Inferior parietal cortex (tissue), 1 donor: ENCODE data around the gene HUWE1.
"Not testable (repeated sequence)": the region's sequence is repeated elsewhere in the genome, so short reads cannot be mapped to it uniquely, and the experiment has no call there.

Experiments used
- DNase-seq: peaks from one replicate; pipeline ENCODE4 v3.0.0-alpha.2; 2016; ENCODE audit errors: extremely low spot score

The HUWE1 gene, protein sequence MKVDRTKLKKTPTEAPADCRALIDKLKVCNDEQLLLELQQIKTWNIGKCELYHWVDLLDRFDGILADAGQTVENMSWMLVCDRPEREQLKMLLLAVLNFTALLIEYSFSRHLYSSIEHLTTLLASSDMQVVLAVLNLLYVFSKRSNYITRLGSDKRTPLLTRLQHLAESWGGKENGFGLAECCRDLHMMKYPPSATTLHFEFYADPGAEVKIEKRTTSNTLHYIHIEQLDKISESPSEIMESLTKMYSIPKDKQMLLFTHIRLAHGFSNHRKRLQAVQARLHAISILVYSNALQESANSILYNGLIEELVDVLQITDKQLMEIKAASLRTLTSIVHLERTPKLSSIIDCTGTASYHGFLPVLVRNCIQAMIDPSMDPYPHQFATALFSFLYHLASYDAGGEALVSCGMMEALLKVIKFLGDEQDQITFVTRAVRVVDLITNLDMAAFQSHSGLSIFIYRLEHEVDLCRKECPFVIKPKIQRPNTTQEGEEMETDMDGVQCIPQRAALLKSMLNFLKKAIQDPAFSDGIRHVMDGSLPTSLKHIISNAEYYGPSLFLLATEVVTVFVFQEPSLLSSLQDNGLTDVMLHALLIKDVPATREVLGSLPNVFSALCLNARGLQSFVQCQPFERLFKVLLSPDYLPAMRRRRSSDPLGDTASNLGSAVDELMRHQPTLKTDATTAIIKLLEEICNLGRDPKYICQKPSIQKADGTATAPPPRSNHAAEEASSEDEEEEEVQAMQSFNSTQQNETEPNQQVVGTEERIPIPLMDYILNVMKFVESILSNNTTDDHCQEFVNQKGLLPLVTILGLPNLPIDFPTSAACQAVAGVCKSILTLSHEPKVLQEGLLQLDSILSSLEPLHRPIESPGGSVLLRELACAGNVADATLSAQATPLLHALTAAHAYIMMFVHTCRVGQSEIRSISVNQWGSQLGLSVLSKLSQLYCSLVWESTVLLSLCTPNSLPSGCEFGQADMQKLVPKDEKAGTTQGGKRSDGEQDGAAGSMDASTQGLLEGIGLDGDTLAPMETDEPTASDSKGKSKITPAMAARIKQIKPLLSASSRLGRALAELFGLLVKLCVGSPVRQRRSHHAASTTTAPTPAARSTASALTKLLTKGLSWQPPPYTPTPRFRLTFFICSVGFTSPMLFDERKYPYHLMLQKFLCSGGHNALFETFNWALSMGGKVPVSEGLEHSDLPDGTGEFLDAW (N-terminal part only)

DNA sequence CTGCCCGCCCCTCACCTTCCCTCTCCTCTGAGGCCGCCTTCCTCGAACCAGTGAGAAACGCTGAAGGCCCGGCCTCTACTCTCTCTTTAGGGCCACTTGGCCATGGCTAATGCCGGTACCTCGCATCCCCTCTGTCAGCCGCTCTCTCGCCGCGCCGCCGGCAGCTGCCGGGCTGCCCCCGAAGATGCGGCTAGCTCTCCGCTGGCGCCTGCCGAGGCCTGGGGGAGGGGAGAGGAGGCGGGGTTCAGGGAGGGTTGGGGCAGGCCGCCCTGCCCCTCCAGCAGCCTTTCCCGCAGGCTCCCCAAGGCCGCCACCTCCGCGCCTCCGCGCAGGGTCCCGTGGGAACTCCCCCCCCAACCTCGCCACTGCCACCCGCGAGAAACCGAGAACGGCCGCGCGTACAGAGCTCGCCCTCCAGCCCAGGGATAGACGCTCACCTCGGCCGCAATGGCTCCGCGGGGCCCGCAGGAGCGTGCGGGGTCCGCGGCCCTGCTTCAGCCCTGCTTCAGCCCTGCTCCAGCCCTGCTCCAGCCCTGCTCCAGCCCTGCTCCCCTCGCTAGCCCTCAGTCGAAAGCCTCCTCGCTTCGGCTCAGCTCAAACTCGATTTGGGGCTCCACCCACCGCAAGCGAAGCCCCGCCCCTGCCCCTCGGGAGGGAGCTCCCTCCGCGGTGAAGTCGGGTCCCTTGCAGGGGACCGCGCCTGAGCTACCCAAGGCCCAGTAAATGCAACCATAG, at the start of gene HUWE1:
Gene HUWE1 (minus strand): TSS at position 569 of the 735 bp plus-strand sequence. CDS start 32,612 bp downstream, outside the sequence.
- DNase-seq = peak; percentile 61

DNA sequence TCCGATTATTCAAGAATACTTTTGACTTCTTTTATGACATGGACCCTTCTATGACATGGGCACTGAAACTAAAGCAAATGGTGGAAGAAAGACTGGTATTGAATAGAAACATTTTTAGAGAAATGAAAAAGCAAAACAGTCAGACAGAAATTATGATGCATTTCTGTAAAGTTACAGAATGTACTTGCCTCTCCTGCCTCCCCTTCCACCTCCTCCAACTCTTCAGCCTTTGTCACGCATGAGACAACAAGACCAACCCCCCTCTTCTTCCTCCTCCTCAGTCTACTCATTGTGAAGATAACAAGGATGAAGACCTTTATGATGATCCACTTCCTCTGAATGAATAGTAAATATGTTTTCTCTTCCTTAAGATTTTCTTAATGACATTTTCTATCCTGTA, 46.3 kb upstream of the HUWE1 start:
- DNase-seq = no peak

DNA sequence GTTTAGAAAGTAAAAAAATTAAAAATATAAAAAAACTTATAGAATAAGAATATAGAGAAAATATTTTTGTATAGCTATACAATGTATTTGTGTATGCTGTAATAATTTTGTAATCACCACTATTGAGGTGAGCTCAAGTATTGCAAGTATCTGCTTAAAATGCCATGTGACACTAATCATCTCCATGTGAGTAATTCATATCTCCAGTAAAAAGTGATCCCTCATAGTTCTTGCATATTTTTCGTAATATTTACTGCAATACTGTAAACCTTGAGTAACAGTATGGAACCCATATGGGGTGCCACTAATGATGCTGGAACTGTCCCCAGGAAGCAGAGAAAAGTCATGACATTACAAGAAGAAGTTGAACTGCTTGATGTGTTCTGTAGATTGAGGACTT, 43.2 kb upstream of the HUWE1 start:
- no peak for DNase-seq

DNA sequence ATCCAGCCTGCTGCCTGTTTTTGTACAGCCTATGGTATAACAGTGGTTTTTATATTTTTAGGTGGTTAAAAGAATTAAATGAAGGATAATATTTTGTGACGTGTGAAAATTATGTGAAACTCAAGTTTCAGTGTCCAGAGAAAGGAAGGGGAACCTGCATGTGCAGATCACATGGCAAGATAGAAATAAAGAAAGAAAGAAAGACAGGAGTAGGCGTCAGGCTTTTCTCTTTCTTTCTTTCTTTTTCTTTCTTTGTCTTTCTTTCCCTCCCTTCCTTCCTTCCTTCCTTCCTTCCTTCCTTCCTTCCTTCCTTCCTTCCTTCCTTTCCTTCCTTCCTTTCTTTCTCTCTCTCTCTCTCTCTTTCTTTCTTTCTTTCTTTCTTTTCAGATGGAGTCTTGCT, 42.0 kb upstream of the HUWE1 start:
- DNase-seq = no peak

DNA sequence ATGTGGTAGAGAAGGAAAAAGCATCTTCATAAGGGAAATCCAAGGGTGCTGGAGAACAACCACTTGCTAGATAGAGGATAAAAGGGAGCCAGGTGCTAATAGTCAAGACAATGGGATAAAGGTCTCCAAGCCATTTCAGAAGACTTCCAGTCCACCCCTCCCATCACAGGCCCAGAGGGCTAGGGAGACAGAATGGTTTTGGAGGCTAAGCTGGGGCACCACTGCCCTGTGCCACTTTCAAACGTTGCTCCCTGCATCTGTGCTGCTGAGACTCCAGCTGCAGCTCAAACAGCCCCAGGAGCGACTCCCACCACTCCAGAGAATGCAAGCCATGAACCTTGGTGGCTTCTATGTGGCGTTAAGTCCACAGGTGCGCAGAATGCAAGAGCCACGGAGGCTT, 38.4 kb upstream of the HUWE1 start:
- no peak for DNase-seq

DNA sequence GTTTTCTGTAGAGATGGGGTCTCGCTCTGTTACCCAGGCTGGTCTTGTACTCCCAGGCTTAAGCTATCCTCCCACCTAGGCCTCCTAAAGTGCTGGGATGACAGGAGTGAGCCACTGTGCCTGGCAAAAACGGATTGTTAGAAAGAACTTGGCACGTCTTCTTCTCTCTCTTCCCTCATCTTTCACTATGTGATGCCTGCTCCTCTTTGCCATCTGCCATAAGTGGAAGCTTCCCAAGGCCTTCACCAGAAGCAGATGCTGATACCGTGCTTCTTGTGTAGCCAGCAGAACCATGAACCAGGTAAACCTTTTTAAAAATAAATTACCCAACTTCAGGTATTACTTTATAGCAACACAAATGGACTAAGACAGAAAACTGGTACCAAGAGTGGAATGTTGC, 36.9 kb upstream of the HUWE1 start:
- no peak for DNase-seq

DNA sequence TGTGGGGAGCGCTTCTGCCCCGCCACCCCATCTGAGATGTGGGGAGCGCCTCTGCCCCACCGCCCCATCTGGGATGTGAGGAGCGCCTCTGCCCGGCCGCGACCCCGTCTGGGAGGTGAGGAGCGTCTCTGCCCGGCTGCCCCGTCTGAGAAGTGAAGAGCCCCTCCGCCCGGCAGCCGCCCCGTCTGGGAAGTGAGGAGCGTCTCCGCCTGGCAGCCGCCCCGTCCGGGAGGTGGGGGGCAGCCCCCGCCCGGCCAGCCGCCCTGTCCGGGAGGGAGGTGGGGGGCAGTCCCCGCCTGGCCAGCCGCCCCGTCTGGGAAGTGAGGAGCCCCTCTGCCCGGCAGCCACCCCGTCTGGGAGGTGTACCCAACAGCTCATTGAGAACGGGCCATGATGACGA, 35.1 kb upstream of the HUWE1 start:
- DNase-seq = not testable (repeated sequence)

DNA sequence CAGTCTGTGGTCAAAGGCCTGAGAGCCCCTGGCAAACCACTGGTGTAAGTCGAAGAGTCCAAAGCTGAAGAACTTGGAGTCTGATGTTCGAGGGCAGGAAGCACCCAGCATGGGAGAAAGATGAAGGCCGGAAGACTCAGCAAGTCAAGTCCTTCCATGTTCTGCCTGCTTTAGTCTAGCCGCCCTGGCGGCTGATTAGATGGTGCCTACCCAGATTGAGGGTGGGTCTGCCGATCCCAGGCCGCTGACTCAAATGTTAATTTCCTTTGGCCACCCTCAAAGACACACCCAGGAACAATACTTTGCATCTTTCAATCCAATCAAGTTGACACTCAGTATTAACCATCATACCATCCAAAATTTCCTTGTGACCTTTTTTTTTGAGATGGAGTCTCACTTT, 33.1 kb upstream of the HUWE1 start:
- not testable (repeated sequence) for DNase-seq

DNA sequence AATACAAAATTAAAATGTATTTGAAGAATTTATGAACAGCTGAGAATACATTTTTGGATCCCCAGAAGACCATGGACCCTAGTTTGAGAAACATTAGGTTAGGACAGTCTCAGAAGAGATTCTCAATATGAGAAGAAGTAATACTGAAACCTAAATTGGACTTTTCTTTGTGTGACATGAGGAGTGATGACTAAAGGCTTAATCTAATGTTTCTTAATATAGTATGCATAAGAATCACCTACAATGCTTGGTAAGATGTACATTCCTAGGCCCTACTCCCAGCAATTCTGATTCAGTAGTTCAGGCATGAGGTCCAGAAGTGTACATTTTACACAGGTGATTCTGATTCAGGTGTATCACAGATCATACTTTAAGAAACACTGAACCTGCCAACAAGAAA, 31.6 kb upstream of the HUWE1 start:
- DNase-seq = no peak

DNA sequence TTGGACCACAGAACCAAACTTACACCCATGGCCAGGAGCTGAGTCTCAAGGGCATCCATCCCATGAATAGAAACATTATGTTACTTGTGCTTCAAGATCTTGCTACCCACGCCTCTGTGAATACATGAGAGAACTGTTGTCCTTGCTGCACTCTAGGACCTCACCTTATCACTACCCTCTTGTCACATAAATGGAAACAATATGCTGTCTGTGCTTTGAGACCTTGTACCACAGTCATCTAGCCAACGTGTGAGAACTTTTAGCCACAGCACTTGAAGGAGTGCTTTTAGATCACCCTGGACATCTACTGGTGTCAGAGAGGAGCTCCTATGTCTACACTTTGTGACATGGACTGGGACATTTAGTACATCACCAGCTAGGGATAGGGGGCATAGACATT, 30.7 kb upstream of the HUWE1 start:
- DNase-seq = no peak

DNA sequence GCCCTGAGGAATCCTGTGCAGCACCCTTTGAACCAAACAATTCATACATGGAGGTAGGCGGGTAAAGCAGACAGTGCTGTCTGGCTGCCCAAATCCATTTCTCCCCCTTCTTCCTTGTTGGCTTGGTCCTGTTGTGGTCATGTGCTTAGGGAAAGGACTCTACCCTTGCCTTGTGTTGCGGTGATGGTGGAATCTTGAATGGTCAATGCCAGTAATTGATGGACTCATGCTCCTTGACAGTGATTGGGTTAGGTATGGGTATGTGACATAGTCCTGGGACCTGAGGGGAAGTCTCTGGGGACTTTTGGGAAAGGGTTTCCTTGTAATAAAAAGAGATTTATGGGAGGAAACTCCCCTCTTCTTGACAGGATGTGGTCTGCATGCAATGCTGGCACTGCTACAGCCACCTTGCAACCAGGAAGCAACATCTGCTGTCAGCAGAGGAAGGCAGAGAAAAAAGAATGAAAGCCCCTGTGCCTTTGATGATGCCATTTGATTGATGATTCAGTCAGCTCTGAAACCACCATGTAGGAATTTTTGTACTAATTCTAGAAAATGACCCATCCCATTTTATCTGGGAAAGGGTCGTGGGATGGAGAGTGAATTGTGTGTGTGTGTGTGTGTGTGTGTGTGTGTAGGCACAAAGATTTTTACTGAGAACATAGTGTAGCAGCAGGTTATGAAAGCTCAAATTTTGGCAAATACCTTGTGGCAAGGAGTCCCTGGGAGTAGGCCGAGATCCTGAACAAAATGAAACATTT, 30.0 kb upstream of the HUWE1 start:
- DNase-seq = no peak

DNA sequence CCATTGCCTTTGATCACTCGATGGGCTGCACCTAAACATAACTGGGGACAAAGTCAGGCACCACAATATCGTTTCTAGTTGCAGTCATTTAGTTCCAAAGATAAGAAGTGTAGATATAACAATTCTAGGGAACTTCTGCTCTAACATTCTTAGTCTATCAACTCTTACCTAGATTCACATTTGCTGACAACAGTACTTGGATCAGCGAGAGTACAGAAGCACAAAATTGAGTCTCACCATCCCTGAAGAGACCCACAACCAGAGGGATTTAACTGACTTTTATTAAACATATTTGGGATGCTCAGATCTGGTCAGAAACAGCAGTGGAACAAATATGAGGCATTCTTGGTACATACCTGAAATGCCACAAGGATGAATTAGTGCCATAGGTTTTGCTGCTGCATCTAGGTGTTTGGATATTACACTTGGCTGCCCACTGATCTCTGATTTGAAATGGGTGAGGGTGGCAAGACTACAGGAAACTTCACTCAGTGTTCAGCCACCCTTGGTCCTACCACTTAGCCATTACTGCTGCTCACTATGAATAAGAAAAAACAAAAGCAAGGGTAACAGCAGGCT, 28.9 kb upstream of the HUWE1 start:
- no peak for DNase-seq

DNA sequence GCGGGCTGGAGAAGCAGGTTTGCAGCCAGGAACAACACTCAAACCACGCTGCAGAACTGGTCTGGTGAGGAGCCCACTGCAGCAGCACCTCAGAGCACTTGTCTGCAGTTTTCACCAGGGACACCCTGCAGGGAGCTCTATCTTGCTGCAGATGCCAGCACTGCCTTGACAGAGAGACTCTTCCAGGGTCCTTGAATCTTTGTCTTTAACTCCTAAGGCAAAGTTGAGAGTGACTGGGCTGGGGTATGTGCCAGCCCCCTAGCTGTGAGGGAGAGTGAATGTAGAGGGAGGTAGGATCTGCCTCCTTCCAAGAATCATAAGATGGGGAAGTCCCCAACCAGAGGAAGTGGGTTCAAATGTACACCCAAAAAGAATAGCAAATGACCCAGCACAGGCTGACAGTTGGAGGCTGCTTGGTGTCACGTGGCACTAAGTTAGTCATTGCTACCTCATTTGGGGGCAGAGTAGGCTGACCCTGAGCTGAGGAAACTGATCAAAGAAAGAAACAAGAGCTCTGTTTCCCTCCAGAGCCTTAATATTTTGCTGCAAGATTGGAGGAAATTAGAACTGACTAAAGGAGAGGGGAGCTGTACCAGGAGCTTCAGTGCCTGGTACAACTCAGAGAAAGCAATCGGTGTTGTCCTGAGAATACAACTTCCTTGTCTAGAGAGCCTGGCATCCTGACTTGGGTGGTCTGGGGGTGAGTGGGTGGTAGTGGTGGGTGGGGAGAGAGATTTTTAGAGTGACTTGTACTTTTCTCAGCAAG, 28.2 kb upstream of the HUWE1 start:
- DNase-seq = no peak

DNA sequence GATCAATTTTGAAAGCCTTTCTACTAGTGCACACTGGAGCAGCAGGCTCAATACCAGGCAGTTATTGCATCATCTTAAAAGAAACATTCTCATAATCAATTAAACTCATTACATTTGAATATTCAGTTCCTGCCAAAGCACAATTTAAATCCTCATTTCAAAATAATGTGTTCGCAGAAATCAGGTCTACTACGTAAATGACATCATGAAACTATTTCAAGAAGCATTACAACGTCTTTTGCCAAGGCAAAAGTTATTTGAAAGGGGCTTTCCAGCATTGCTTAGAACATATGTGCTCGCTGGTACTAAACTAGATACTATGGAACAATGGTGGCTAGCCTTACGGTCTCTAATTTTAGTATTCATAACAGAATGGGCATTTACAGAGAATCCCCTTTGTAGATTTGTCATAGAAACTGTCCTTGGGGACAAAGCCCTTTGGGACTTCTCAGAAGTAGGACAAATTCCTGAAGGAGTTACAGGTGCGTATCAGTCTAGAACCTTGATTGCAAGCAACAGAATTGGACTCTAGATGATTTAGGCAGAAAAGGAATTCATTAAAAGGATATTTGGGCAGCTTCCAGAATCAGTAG, 27.6 kb upstream of the HUWE1 start:
- no peak for DNase-seq

DNA sequence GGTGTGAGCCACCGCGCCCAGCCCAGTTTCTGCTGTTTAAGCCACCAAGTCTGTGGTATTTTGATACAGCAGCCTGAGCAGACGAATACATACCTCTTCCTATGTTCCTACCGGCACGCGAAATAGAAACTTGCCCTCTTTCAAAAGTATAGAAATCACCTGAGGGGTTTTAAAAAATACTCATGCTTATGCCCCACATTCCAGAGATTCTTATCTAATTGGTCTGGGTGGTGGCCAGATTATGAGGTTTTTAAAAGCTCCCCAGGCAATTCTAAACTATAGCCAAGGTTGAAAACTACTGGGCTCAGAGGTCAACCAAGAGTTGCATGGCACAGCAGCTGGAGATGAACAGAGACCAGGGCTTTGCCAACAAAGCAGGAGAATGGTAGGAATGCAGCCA, 24.9 kb upstream of the HUWE1 start:
- no peak for DNase-seq

DNA sequence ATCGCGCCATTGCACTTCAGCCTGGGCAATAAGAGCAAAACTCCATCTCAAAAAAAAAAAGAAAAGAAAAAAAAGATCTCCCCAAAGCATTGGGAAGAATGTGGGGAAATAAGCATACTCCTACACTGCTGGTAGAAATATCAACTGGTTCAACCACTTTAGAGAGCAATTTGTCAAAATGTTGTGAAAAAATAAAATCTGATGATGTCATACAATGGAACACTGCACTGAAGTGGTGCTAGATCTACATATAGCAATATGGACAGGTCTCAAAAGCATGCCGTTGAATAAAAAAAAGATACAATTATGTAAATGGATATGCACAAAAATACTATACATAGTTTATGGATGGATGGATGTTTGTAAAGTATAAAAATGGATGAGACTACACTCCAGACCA, 18.3 kb upstream of the HUWE1 start:
- DNase-seq = no peak

DNA sequence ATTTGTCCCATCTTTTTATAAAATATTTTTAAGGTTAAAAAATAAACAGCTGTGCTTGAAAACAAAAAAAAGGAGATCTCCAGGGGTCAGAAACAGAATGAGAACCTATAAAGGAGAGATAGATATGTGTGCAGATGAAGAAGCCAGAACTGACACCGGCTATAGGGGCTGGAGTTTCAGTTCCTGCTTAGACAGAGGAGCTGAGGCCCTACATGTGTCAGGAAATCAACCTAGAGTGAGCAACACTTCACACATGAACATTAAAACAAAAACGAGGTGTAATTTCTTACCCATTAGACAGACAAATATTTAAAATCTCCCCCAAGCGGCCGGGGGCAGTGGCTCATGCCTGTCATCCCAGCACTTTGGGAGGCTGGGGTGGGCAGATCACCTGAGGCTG, 17.8 kb upstream of the HUWE1 start:
- DNase-seq = no peak

DNA sequence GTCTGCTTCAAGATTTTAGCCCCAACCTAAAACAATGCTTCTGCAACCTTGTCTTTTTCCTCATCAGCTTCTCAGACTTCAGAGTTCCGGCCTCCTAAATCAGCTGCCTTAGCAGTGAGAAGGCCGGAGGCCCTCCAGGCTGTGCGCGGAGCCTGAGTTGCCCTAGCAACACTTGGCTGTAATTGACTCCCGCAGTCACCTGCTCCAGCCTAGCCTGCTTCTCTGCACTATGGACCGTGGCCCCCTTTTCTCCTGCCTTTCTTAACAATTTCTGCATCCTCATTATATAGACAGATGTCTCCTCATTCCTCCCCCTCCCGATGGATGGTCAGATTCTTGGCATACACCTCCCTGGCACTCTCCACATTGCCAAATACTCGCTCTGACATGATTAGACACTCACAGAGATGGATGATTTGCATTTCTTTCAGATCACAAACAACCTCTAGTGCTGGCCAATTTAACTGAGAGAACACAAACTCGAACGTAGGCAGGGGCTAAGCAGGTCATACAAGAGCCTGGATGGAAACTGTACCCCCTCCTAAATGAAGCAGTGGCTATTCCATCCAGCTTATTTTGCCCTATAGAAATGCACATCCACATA, 9.5 kb upstream of the HUWE1 start:
- no peak for DNase-seq

DNA sequence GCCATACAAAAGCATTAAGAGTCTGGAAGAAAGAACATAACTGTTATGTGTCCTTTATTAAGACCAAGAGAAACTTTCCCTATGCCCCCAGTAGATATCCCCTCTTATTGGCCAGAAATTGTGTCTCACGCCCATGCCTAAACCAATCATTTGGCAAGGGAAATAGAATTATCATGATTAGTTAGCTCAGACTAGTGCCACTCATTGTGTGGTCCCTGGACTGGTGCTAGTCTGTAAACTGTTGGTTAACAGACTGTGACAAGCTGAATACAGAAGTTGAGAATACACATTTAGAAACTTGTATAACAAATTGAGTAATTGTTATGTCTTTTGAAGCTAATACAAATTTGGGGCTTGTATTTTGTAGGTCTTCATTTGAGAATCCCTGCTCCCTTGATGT, 8.1 kb upstream of the HUWE1 start:
- DNase-seq = no peak
